ENCODE measurements around the gene HTRA1.

DNA sequence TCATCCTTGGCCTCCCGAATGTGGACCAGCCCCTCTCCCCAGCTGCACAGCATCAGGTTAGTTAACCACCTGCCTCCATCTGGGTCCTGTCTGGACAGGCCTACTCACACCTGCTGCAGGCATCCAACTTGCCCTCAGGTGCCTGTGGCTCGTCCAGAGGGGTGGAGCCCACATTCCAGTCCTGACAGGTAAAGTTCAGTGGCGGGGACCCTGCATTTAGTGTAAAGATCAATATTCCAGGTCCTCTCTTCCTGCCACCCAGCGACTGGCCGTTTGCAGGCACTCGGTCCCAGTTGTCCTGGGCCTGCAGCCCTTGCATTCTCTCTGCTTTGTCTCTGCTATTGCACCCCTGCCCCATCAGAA, 15.0 kb downstream of the HTRA1 start:
- no peak for TF ChIP-seq POLR2A (IDR thresholded peaks at IDR 0.05)
- no peak for TF ChIP-seq CTCF (IDR thresholded peaks at IDR 0.05)
